IMR-90 (cell line): ENCODE results near the gene PHF21B. TPM values are rescaled to one million over a fixed set of nuclear protein-coding genes. Genes with fewer than 3 reads are reported as not detected.

Experiments used
- ATAC-seq: fragments of 200-7000 bp; cut with Tn5 transposase; 2 replicates; pipeline ENCODE4 v1.9.1; 2020; ENCODE audit warnings: low read depth, mild to moderate bottlenecking, moderate library complexity
- BruUV-seq: library from RNA; stranded (reverse); fragments of 400-500 nt; replicated peaks from 2 replicates; lab custom pipeline; 2021; lab: Mats Ljungman, UMichigan
- CTCF ChIA-PET: fragments of 300-600 bp; formaldehyde crosslinking; extraction: SDS; loops from one replicate; lab custom pipeline; 2021; ENCODE audit warnings: antibody characterized with exemption; lab: Yijun Ruan, JAX
- POLR2A ChIA-PET: fragments of 300-600 bp; sonication (Branson Sonifier 250); formaldehyde crosslinking; loops from one replicate; lab custom pipeline; 2022; ENCODE audit warnings: antibody characterized with exemption; ENCODE audit not compliant: unreplicated experiment; lab: Charles Lee
- DNase-seq: peaks from one replicate; pipeline ENCODE4 v3.0.0; 2013
- H2AFZ ChIP-seq: replicated peaks from 2 replicates; pipeline ENCODE3; 2013; ENCODE audit warnings: low read length, mild to moderate bottlenecking; ENCODE audit not compliant: poor library complexity
- H2AK5ac ChIP-seq: 2 replicates; pipeline ENCODE4 v1.6.1; 2013; ENCODE audit warnings: low read depth, low read length, inconsistent platforms
- H2AK9ac ChIP-seq: replicated peaks from 2 replicates; pipeline ENCODE3; 2013; ENCODE audit warnings: mild to moderate bottlenecking, low read depth, low read length, moderate library complexity; ENCODE audit not compliant: poor library complexity
- H2BK120ac ChIP-seq: 2 replicates; pipeline ENCODE4 v1.6.1; 2013; ENCODE audit warnings: low read depth, low read length, inconsistent platforms
- H2BK15ac ChIP-seq: 3 replicates; pipeline ENCODE4 v1.6.1; 2013; ENCODE audit warnings: low read depth, low read length, inconsistent platforms
- H2BK20ac ChIP-seq: 2 replicates; pipeline ENCODE4 v1.6.1; 2013; ENCODE audit warnings: low read depth, mild to moderate bottlenecking, inconsistent platforms, low read length, moderate library complexity
- H2BK5ac ChIP-seq: 2 replicates; pipeline ENCODE4 v1.6.1; 2013; ENCODE audit warnings: mild to moderate bottlenecking, low read depth, low read length, inconsistent platforms; ENCODE audit not compliant: poor library complexity, severe bottlenecking
- H3K14ac ChIP-seq: replicated peaks from 2 replicates; pipeline ENCODE4 v1.6.1; 2013; ENCODE audit warnings: low read depth, low read length, inconsistent platforms
- H3K18ac ChIP-seq: 2 replicates; pipeline ENCODE4 v1.6.1; 2013; ENCODE audit warnings: low read depth, low read length, control low read depth
- H3K23ac ChIP-seq: 2 replicates; pipeline ENCODE4 v1.6.1; 2013; ENCODE audit warnings: low read depth, low read length, inconsistent platforms
- H3K27ac ChIP-seq: 2 replicates; pipeline ENCODE4 v1.5.1; 2013; ENCODE audit warnings: mild to moderate bottlenecking, control low read depth, low read length; ENCODE audit not compliant: insufficient read depth
- H3K27me3 ChIP-seq: 2 replicates; pipeline ENCODE4 v1.6.1; 2013; ENCODE audit warnings: low read length; ENCODE audit not compliant: control insufficient read depth, insufficient read depth
- H3K36me3 ChIP-seq: 2 replicates; pipeline ENCODE4 v1.6.1; 2013; ENCODE audit warnings: low read length, mixed read lengths; ENCODE audit not compliant: control insufficient read depth, insufficient read depth
- H3K4ac ChIP-seq: 2 replicates; pipeline ENCODE4 v1.6.1; 2013; ENCODE audit warnings: low read depth, low read length, inconsistent platforms
- H3K4me1 ChIP-seq: 2 replicates; pipeline ENCODE4 v1.6.1; 2013; ENCODE audit warnings: low read length, mixed read lengths; ENCODE audit not compliant: control insufficient read depth, insufficient read depth
- H3K4me2 ChIP-seq: 2 replicates; pipeline ENCODE4 v1.6.1; 2013; ENCODE audit warnings: low read depth, mild to moderate bottlenecking, control low read depth, low read length, moderate library complexity
- H3K4me3 ChIP-seq: 2 replicates; pipeline ENCODE4 v1.5.1; 2013; ENCODE audit warnings: low read depth, mild to moderate bottlenecking, control low read depth, low read length, moderate library complexity; ENCODE audit not compliant: insufficient read depth
- H3K56ac ChIP-seq: 2 replicates; pipeline ENCODE4 v1.6.1; 2013; ENCODE audit warnings: low read length, inconsistent platforms; ENCODE audit not compliant: insufficient read depth; ENCODE audit errors: extremely low read depth
- H3K79me1 ChIP-seq, 2 experiments: 2 replicates each; pipeline ENCODE4 v1.6.1; 2013; ENCODE audit warnings: low read length in 2 of 2, inconsistent platforms in 1 of 2, low read depth in 1 of 2
- H3K9ac ChIP-seq: 2 replicates; pipeline ENCODE4 v1.6.1; 2013; ENCODE audit warnings: low read depth, low read length, control low read depth
- H3K9me1 ChIP-seq: 2 replicates; pipeline ENCODE4 v1.6.1; 2013; ENCODE audit warnings: low read length, inconsistent platforms; ENCODE audit not compliant: insufficient read depth
- H3K9me3 ChIP-seq: 2 replicates; pipeline ENCODE4 v1.6.1; 2013; ENCODE audit warnings: low read length; ENCODE audit not compliant: control insufficient read depth, insufficient read depth
- H4K20me1 ChIP-seq: 2 replicates; pipeline ENCODE4 v1.6.1; 2013; ENCODE audit warnings: low read length, inconsistent platforms; ENCODE audit not compliant: insufficient read depth
- H4K5ac ChIP-seq: 2 replicates; pipeline ENCODE4 v1.6.1; 2013; ENCODE audit warnings: mild to moderate bottlenecking, low read depth, low read length, control low read depth
- H4K8ac ChIP-seq, 2 experiments: 2 replicates each; pipeline ENCODE4 v1.6.1; 2013; ENCODE audit warnings: low read depth in 2 of 2, low read length in 2 of 2, control low read depth in 1 of 2, inconsistent platforms in 1 of 2
- H4K91ac ChIP-seq: 2 replicates; pipeline ENCODE4 v1.6.1; 2013; ENCODE audit warnings: low read depth, low read length, inconsistent platforms; ENCODE audit not compliant: insufficient read depth
- CHD1 ChIP-seq: IDR thresholded peaks from 2 replicates; pipeline ENCODE4 v1.6.1; 2012; ENCODE audit warnings: low read depth, low read length, improper control_type of control experiment
- FOS ChIP-seq: fragments of 150-350 bp; IDR thresholded peaks from 2 replicates; pipeline ENCODE4 v1.6.1; 2016; ENCODE audit warnings: low read depth, low read length
- MAFK ChIP-seq: IDR thresholded peaks from 2 replicates; pipeline ENCODE4 v1.6.1; 2012; ENCODE audit warnings: low read depth, low read length, improper control_type of control experiment
- MAZ ChIP-seq: IDR thresholded peaks from 2 replicates; pipeline ENCODE4 v1.6.1; 2012; ENCODE audit warnings: low read depth, mild to moderate bottlenecking, low read length, improper control_type of control experiment, moderate library complexity, borderline replicate concordance
- RAD21 ChIP-seq: IDR thresholded peaks from 2 replicates; pipeline ENCODE4 v1.6.1; 2012; ENCODE audit warnings: low read length, improper control_type of control experiment
- RFX5 ChIP-seq: IDR thresholded peaks from 2 replicates; pipeline ENCODE4 v1.8.0; 2012; ENCODE audit warnings: low read depth, mild to moderate bottlenecking, low read length, moderate library complexity
- SMC3 ChIP-seq: fragments of 150-350 bp; IDR thresholded peaks from 2 replicates; pipeline ENCODE4 v1.6.1; 2016; ENCODE audit warnings: low read depth, mild to moderate bottlenecking, antibody characterized with exemption, low read length, moderate library complexity
- USF2 ChIP-seq: fragments of 150-350 bp; IDR thresholded peaks from 2 replicates; pipeline ENCODE4 v1.6.1; 2017; ENCODE audit warnings: mild to moderate bottlenecking, antibody characterized with exemption, low read length, low read depth
- WGBS, 2 experiments: methylation state at CpG; one replicate each; pipeline versions ENCODE4 v1.1.5 to v1.1.7; 2013; ENCODE audit warnings: missing lambda C conversion rate in 2 of 2; ENCODE audit not compliant: insufficient read length in 1 of 2; ENCODE audit errors: extremely low coverage in 2 of 2; 5-methylcytosine and 5-hydroxymethylcytosine counted together
- dilution Hi-C: fragments of 300-500 bp; cut with HindIII; formaldehyde crosslinking; loops from one replicate; pipeline ENCODE4 v1.14.3; 2018; ENCODE audit warnings: low sequenced_read_pairs; ENCODE audit not compliant: unreplicated experiment
- in situ Hi-C: fragments of 300-500 bp; cut with MboI; formaldehyde crosslinking; loops from 3 replicates; pipeline ENCODE4 v1.14.3; 2019; ENCODE audit warnings: low sequenced_read_pairs, inconsistent platforms, mixed read lengths
- intact Hi-C: fragments of 100-400 bp; cut with micrococcal nuclease; formaldehyde crosslinking; loops from 2 replicates; pipeline ENCODE4 v1.10.0; 2022
- polyA plus RNA-seq, 3 experiments: library from polyadenylated mRNA; depleted of rRNA; stranded (reverse); fragments of >200 nt; gene quantifications; 2 replicates each; pipeline ENCODE4 v1.2.3, GENCODE V29; 2012; ENCODE audit warnings: low replicate concordance in 1 of 3
- total RNA-seq: library from RNA; depleted of rRNA; stranded (reverse); fragments of >200 nt; gene quantifications from 2 replicates; pipeline ENCODE4 v1.2.3, GENCODE V29; 2012
- TF ChIP-seq, protein P1 (sequence below): conservative IDR thresholded peaks from 2 replicates; pipeline ENCODE4 v1.5.1; 2012; ENCODE audit warnings: mild to moderate bottlenecking, low read depth, low read length, improper control_type of control experiment

The PHF21B gene
- total and polyA plus RNA-seq, 2 of the 4 experiments (the other 2 are of a cell fraction) = 0.02 TPM; not detected in 1

- Histone ChIP-seq H3K27me3 (peaks cover 30% of the 10 kb centered on the region), H2BK5ac (peak overlapping the region; percentile 4), H2AK9ac (no peak overlapping the region), H3K18ac (no peak overlapping the region), H4K91ac (no peak overlapping the region), H2BK15ac (no peak overlapping the region), H4K20me1 (no peaks in the 10 kb centered on the region), H3K27ac (no peak overlapping the region), H2BK20ac (no peak overlapping the region), H3K4ac (no peak overlapping the region), H3K9me3 (no peaks in the 10 kb centered on the region; the same call in 1 of the 2 replicates), H2AFZ (no peak overlapping the region), H2AK5ac (no peak overlapping the region), H3K4me1 (no peaks in the 10 kb centered on the region), H2BK120ac (no peak overlapping the region), H3K9me1 (no peaks in the 10 kb centered on the region), H3K23ac (no peak overlapping the region), H4K8ac (no peak overlapping the region), H3K79me1 (no peaks in the 10 kb centered on the region), H3K9ac (no peak overlapping the region), H3K4me3 (no peak overlapping the region), H4K5ac (no peak overlapping the region), H3K14ac (no peak overlapping the region), H3K56ac (no peak overlapping the region), H3K4me2 (no peak overlapping the region), H3K36me3 (no peaks in the 10 kb centered on the region)
- TF ChIP-seq MAZ (no peak), MAFK (no peak), SMC3 (no peak), USF2 (no peak), RFX5 (no peak), RAD21 (no peak), FOS (no peak), CHD1 (no peak)
- TF ChIP-seq, protein P1, sequence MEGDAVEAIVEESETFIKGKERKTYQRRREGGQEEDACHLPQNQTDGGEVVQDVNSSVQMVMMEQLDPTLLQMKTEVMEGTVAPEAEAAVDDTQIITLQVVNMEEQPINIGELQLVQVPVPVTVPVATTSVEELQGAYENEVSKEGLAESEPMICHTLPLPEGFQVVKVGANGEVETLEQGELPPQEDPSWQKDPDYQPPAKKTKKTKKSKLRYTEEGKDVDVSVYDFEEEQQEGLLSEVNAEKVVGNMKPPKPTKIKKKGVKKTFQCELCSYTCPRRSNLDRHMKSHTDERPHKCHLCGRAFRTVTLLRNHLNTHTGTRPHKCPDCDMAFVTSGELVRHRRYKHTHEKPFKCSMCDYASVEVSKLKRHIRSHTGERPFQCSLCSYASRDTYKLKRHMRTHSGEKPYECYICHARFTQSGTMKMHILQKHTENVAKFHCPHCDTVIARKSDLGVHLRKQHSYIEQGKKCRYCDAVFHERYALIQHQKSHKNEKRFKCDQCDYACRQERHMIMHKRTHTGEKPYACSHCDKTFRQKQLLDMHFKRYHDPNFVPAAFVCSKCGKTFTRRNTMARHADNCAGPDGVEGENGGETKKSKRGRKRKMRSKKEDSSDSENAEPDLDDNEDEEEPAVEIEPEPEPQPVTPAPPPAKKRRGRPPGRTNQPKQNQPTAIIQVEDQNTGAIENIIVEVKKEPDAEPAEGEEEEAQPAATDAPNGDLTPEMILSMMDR = no peak
- POLR2A ChIA-PET = no interaction called here
- in situ Hi-C loops (loop anchor here (10.0 to 25.0 kb wide), 2 partner anchors 111 to 578 kb away; no protein-coding TSS in a partner anchor), dilution Hi-C loops (no loop called here), intact Hi-C loops (no loop called here)
- ATAC-seq (no peak), DNase-seq (no peak)
- BruUV-seq = no TSS peak
- CTCF ChIA-PET = no interaction called here
- WGBS, 2 experiments = 78% methylated on average over 3 of the region's 4 CpGs; no CpG with 5 or more reads in 1 of the 2 experiments
Observed at GRCh38 chr22:44983878-44984482, 25.8 kb downstream of the PHF21B start.
